Central memory CD4-positive, alpha-beta T cell (primary cell): ENCODE data around the gene CD6.
"Not testable (repeated sequence)": the region's sequence is repeated elsewhere in the genome, so short reads cannot be mapped to it uniquely, and the experiment has no call there.

Experiments
- DNase-seq: peaks from one replicate; pipeline ENCODE4 v3.0.0; 2022

CD6 gene

DNA sequence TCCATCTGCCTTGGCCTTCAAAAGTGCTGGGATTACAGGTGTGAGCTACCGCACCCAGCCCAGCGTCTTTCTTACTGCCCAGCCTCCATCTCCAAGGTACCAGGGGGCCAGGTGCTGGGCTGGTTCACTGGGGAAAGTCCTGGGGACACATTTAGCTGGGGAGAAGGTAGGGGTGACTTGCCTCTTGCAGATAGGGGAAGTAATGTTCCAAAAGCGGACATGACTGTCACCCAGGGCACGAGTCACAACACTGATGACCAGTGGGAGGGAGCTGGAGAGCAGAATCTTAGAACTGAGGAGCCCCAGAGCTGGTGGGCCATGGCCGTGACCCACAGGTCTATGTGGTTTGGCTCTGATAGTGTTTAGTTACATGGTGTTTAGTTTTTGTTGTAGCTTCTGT lies 17.1 kb upstream of the CD6 start:
- no peak for DNase-seq

GRCh38 chr11:60955571-60955970 lies 15.9 kb upstream of the CD6 start:
- DNase-seq: no peak

DNA sequence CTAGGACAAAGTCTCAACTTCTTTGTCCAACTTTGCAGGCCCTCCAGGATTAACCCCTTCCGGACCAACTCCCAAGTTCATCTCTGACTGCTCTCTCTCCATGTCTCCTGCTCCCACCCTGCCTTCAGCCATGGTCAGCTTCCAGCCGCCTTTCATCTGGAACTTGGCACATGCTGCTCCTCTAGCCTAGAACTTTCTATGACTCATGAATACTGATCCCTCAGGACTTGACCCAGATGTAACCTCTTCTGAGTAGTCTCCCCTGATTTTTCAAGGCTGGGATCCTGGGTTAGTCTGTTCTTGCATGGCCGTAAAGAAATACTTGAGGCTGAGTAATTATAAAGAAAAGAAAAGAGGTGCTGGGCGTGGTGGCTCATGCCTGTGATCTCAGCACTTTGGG lies 14.3 kb upstream of the CD6 start:
- DNase-seq: no peak

GRCh38 chr11:60959431-60959830 lies 12.0 kb upstream of the CD6 start:
- DNase-seq: no peak

- no peak for DNase-seq
These were observed 11.1 kb upstream of the CD6 start for GRCh38 chr11:60960405-60960804.

GRCh38 chr11:60964801-60965200 lies 6.7 kb upstream of the CD6 start:
- DNase-seq: no peak

GRCh38 chr11:60966890-60967289 lies 4.6 kb upstream of the CD6 start:
- no peak for DNase-seq

DNA sequence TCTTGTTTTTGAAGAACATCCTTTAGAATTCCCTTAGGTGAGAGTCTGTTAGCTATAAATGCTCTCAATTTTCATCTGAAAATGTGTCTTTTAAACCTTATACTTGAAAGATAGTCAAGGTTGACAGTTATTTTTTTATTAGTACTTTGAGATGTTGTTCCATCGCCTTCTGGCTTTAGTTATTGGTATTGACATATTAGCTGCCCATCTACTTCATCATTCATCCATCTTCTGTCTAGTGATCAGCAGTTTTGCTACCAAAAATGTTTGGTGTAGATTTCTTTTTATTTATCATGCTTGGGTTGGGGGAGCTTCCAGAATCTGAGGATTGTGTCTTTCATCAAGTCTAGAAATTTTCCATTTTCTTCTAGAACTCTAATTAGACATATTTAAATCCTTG lies 3.3 kb upstream of the CD6 start:
- DNase-seq: no peak

GRCh38 chr11:60970369-60970774 lies 1.1 kb upstream of the CD6 start:
- DNase-seq: peak; percentile 76

DNA sequence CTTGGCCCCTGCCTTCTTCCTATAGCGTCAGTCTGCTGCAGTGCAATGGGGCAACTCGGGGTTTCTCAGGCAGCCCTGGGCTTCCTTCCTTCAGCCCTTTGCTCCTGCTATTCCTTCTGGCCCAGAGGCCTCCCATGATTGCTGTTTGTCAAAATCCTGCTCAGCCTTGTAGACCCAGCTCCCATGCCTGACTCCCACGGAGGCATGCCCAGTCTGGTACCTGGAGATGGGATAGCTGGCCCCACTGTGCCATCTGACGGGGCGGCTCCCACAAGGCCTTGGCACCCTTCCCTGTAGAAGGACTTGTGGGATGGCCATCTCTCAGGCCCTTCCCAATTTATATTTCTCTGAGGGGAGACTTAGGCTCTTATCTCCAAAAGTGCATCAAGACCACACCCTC lies 590 bp upstream of the CD6 start:
- no peak for DNase-seq

DNA sequence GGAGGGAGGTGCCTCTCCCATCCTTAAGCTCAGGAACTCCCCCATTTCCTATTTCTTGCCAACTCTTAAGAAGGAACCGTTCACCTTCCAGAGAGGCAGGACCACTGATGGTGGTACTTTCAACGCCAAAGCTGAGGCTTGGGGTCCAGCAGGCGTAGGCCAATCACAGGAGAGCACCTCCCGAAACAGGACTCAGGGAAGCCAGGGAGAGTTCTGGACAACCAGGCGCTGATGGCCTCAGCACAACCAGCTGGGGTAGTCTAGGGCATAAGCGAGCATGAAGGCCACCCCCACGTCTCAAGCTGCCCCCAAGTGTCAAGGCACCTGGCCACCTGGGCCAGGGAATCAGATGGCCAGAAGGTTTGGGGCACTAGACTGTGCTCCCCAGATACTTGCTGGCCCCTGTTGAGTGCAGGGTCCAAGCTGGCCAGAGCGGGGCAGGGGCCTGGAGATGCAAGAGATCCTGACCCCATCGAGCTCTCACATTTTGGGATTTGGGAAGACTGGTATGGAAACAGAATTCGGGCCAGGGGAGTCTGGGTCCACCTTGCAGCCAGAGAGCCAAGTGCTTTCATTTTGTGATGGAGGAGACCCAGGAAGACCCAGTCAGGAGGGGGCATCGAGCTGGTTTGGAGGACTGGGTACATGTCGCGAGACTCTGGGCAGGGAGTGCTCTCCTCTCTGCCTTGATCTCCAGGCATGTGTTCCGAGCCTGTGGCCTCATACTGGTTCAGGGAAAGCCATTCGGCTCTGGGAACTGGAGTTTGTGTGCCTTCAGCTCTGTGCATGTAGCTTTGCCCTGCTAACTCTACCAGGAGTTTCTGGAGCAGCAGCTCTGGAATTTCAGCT lies 926 bp downstream of the CD6 start:
- no peak for DNase-seq

DNA sequence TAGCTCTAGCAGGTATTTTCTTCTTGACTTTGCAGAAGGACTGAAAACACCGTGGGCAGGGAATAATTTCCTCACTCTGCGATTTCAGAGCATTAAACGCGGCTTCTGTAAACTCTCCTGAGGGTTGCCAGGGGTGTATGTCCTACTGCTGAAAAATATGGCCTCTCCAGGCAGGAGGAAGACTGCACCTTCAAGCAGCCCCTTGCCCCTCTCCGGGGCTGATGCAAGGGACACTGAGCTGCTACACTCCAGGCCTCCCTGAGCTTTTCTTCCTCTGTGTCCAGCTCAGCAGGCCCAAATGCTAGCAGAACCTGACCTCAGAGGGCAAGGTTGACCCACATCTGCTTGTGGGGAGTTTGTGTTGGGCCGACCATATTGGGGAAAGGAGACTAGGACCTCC lies 2.2 kb downstream of the CD6 start:
- DNase-seq: no peak

- not testable (repeated sequence) for DNase-seq
These were observed 2.8 kb downstream of the CD6 start for GRCh38 chr11:60974316-60974715.

GRCh38 chr11:60974726-60975125 lies 3.2 kb downstream of the CD6 start:
- DNase-seq: no peak

DNA sequence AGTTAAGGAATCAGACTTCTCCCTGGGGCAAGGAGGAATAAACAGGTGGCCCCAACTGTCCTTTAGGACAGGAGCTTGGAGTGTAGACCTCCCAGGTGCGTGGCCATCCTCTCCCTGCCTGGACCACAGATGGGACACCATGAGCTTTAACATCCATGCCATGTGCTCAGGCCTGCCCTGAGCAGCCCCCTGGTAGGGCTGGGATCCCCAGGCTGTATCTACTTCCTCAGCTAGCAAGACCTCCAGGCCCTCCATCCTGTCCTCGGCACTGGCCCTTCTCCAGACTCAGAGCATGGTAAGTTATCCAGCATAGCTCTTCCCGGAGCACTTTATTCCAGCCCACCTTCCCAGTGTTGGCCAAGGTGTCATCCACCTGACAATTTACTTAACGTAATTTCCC lies 5.7 kb downstream of the CD6 start:
- no peak for DNase-seq

DNA sequence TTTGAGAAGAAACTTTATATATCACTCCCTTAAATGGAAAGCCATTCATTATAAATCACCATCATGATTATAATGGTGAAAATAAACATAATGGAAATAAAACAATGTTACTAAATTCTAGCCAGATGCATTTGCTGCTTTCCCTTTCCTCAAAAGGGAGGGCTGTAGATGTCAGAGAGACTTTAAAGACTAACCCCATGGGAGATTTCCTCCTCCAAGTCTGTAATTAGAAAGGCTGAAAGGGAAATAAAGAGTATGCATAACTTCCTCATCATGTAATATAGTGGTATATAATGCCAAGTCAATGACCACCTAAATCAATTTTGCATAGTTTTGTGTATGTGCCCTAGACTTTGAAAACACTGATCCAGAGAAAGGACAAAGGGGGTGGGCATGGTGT lies 6.4 kb downstream of the CD6 start:
- DNase-seq: no peak

DNA sequence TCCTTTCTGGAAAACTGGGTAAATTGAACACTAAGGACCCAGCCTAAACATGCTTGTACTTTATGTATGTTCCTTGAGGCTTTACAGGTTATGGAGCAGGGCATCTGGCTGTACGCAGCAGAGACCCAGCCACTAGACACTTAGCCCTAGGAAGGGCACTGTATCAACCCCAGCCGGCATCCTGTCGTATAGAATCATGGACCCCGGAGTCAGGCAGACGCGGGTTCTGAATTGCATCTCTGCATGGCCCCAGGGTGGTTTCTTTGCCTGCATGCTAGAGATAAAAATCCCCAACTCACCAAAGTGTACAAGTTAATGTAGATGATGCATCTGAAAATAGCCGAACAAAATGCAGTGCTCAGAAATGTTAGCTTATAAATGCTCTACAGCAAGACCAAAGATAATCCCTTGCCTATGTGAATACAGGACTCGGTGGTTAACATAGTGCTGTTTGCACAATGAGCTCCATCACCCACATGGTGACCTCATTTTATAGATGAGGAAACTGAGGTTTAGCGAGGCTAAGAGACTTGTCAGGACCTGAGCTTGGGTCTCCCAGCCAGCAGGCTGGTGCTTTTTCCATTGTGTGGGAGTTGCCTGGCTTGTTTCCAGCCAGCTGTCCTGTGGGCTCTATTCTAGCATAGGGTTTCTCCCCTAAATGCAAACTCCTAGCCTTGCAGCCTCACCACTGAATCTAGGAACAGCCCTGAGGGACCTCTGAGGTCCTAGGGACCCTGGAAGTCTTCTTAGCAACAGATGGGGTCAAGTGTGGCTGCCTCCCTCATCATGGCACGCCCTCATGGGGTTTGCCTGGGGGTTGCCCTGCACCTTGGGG lies 7.3 kb downstream of the CD6 start:
- peak; percentile 58 for DNase-seq

DNA sequence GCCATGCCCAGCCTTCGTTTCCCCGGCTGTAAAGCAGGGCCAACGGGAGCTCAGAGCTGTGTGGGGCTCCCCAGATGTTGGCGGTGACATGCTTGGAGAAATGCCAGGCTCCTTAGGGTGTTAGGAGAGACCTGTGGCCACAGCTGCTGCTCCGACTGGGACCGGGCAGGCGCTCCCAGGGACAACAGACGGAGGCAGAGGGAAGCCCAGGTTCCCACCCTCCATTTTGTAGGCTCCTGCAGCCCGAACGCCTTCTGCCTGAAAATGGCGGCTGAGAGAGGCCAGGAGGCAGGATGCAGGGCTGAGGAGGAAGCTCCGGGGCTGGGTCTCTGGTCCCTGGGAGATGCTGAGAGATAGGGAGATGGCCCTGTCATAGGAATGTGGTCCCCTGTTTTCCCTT lies 10.0 kb downstream of the CD6 start:
- no peak for DNase-seq

- DNase-seq: no peak
These were observed 10.7 kb downstream of the CD6 start for GRCh38 chr11:60982184-60982583.

GRCh38 chr11:60984149-60984548 lies 12.7 kb downstream of the CD6 start:
- no peak for DNase-seq

- DNase-seq: no peak
These were observed 13.2 kb downstream of the CD6 start for GRCh38 chr11:60984636-60985035.

DNA sequence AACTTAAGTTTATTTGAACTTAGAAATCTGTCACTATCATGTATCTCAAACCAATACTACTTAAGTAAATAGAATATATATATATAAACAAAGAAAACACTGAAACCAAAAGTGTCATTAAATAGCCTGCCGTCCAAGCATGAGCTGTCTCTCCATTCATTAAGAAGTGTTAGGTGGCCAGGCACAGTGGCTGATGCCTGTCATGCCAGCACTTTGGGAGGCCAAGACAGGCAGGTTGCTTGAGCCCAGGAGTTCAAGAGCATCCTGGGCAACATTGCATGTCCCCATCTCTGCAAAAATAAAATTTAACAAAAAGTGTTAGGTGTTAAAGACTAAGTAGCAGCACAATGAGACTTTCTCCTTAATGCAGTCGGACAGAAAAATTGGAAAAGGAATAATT lies 14.0 kb downstream of the CD6 start:
- DNase-seq: no peak

DNA sequence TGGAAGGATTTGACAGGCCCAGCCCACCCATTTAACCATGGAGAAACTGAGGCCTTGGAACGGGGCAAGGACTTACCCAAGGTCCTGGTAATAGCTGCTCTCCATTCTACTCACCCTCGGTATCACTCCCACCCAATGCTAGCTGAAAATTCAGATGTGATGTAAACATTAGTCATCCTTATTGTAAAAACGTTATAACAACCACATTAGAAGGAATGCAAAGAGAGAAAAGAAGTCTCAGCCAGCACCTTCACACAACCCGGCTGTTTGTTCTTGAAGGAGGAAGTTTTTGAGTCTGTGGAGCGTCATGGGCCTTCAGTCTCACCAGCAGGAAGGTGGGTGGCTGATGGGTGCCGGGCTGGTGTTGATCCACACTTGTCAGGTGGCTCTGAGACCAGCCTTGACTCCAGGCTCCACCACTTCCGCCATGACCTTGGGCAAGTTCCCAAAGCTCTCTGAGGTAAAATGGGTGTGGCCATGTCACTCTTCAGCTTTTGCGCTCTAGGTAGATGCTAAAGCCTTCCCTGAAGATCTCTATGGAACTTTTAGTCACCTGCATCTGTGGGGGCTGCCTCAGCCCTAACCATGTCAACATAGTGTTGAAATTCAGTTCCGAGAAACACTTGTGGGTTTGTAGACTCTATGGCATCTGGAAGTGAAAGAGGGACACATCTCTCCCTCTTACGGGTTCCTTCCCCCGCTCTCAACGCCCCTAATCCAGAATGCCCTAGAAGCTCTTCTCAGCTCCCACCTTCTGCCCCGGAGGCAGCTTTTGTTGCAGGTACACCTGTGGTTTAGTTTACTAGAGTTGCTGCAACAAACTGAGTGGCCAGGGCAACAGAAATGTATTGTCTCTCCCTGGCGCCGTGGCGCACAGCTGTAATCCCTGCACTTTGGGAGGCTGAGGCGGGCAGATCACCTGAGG lies 14.8 kb downstream of the CD6 start:
- peak; percentile 98 for DNase-seq
